ENCODE results near the gene MSANTD2.

- TF ChIP-seq, protein P1, sequence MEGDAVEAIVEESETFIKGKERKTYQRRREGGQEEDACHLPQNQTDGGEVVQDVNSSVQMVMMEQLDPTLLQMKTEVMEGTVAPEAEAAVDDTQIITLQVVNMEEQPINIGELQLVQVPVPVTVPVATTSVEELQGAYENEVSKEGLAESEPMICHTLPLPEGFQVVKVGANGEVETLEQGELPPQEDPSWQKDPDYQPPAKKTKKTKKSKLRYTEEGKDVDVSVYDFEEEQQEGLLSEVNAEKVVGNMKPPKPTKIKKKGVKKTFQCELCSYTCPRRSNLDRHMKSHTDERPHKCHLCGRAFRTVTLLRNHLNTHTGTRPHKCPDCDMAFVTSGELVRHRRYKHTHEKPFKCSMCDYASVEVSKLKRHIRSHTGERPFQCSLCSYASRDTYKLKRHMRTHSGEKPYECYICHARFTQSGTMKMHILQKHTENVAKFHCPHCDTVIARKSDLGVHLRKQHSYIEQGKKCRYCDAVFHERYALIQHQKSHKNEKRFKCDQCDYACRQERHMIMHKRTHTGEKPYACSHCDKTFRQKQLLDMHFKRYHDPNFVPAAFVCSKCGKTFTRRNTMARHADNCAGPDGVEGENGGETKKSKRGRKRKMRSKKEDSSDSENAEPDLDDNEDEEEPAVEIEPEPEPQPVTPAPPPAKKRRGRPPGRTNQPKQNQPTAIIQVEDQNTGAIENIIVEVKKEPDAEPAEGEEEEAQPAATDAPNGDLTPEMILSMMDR (IDR thresholded peaks at IDR 0.05; ENCODE audit: insufficient read depth, low read depth, low read length), result no peak
- TF ChIP-seq EZH2 (IDR thresholded peaks at IDR 0.05; ENCODE audit: insufficient read depth, low read length), result no peak
These were observed 78.0 kb downstream of the MSANTD2 start for GRCh38 chr11:124722176-124722575.
